GM19395 (cell line): ENCODE data around the gene ESR2.
"Not testable (repeated sequence)": the region's sequence is repeated elsewhere in the genome, so short reads cannot be mapped to it uniquely, and the experiment has no call there.

ENCODE experiments used
- ATAC-seq: cut with Tn5 transposase; IDR thresholded peaks from one replicate; pipeline ENCODE4 v1.9.1; 2021; ENCODE audit warnings: mild to moderate bottlenecking, moderate library complexity; ENCODE audit not compliant: unreplicated experiment

The ESR2 gene

DNA sequence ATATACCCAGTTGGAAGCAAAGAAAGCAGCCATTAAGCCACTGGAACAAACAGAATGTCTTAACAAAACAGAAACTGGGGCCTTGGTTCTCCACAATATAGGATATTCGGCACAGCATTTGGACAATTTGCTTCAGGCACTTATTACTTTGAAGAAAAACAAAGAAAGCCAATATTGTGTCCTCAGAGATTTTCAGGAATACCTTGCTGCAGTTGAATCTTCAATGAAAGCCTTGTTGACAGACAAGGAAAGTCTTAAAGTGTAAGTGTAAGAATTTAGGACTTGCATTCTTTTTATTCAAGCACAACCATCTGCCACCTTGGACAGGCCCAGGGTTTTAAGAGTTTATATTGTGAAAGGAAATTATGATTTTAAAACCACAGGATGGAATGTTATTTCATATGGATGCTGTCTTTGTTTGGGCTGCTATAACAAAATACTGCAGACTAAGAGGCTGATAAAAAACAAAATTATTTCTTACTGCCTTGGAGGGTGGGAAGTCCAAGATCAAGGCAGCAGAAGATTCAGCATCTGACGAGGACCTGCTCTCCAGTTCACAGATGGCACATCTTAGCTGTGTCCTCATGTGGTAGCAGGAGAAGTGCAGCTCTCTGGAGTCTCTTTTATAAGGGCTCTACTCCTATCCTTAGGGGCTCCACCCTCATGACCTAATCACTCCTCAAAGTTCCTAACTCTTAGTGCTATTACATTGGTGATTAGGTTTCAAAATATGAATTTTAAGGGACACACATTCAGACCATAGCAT is 244.4 kb downstream of the ESR2 start:
- no peak for ATAC-seq

- ATAC-seq, result no peak
Observed at GRCh38 chr14:64045091-64045490, 249.1 kb downstream of the ESR2 start.

- not testable (repeated sequence) for ATAC-seq
Observed at GRCh38 chr14:64043296-64043695, 250.9 kb downstream of the ESR2 start.

- no peak for ATAC-seq
Observed at GRCh38 chr14:64040044-64040443, 254.1 kb downstream of the ESR2 start.

- ATAC-seq, result no peak
Observed at GRCh38 chr14:64038841-64039542, 255.2 kb downstream of the ESR2 start.

GRCh38 chr14:64037869-64038745 is 256.1 kb downstream of the ESR2 start:
- ATAC-seq, result not testable (repeated sequence)

- ATAC-seq, result no peak
Observed at GRCh38 chr14:64035143-64035542, 259.0 kb downstream of the ESR2 start.
